Measurements from ENCODE around the gene INPP5E. TPM values are rescaled to one million over a fixed set of nuclear protein-coding genes. Genes with fewer than 3 reads are reported as not detected.

The INPP5E gene
- total and polyA plus RNA-seq, 10 of the 15 experiments (the other 5 are each of a cell fraction or from before 2014, with no cell fraction given): 0.24 to 16.0 (median 5.3) TPM

GRCh38 chr9:136383436-136383835 is 56.2 kb downstream of the INPP5E start:
- H3K27ac ChIP-seq (ENCODE audit: control insufficient read depth, insufficient read depth): no peak overlapping the region
- SMC1A ChIA-PET (ENCODE audit: uncharacterized antibody, unreplicated experiment): no interaction called here
- H3K4me1 ChIP-seq (ENCODE audit: control insufficient read depth, insufficient read depth, low read length): no peaks in the 10 kb centered on the region
- intact Hi-C loops (cut with micrococcal nuclease; ENCODE audit: unreplicated experiment) (no loop called here), in situ Hi-C loops (cut with MboI) (no loop called here)
- no peak overlapping the region for H2AFZ ChIP-seq (ENCODE audit: control insufficient read depth, low read depth, low read length)
- no peaks in the 10 kb centered on the region for H3K27me3 ChIP-seq (replicated peaks in 1 of 2; ENCODE audit: control insufficient read depth in 2 of 2, insufficient read depth in 2 of 2, low read length in 1 of 2)
- 95% methylated on average over 20 of the region's 20 CpGs for WGBS (ENCODE audit: insufficient coverage, insufficient replicate concordance, low lambda C conversion rate, missing lambda C conversion rate)
- H3K4me3 ChIP-seq: no peak overlapping the region
- H3K9ac ChIP-seq (ENCODE audit: control insufficient read depth, insufficient read depth, low read length): no peak overlapping the region
- FAIRE-seq (no peak), ATAC-seq (no peak), DNase-seq (ENCODE audit: low read depth, low spot score) (no peak)
- POLR2A ChIA-PET: no interaction called here
- H3K4me2 ChIP-seq (ENCODE audit: control insufficient read depth, insufficient read depth): no peak overlapping the region
- no peaks in the 10 kb centered on the region for H3K9me3 ChIP-seq (replicated peaks; ENCODE audit: control insufficient read depth, insufficient read depth, low read length)
- RAD21 ChIA-PET (ENCODE audit: unreplicated experiment): no interaction called here
- H4K20me1 ChIP-seq (ENCODE audit: control insufficient read depth, insufficient read depth): no peaks in the 10 kb centered on the region
- TF ChIP-seq TBL1XR1 (IDR thresholded peaks at IDR 0.05; ENCODE audit: low read depth, low read length) (no peak), CBX3 (IDR thresholded peaks at IDR 0.05; ENCODE audit: borderline replicate concordance, low read depth) (no peak), FOXK2 (IDR thresholded peaks at IDR 0.05) (no peak), PRDM15 (CRISPR knock-in tag; IDR thresholded peaks at IDR 0.05) (no peak)
- peaks cover 6 to 38% of the 10 kb centered on the region in 2 experiments; a peak in 3 of 4 replicates for H3K36me3 ChIP-seq (ENCODE audit: control insufficient read depth in 2 of 2, insufficient read depth in 2 of 2, low read length in 1 of 2)
- no TSS peak for BruUV-seq (replicated peaks)
- CTCF ChIA-PET: no interaction called here
- no peaks in the 10 kb centered on the region for H3K79me2 ChIP-seq (ENCODE audit: control insufficient read depth, insufficient read depth, low read length)

Measured in GM12878 (cell line).